ENCODE measurements around the gene RIN3. TPM values are rescaled to one million over a fixed set of nuclear protein-coding genes. Genes with fewer than 3 reads are reported as not detected.

The RIN3 gene
- total and polyA plus RNA-seq, 2 experiments from 2014 or later, result 1.8 to 7.0 TPM

- Histone ChIP-seq H3K9me3 (ENCODE audit: low read depth) (no peaks in the 10 kb centered on the region), H3K4me3 (no peak overlapping the region), H3F3A (ENCODE audit: insufficient read depth) (no peaks in the 10 kb centered on the region), H3K27ac (no peak overlapping the region), H3K4me2 (ENCODE audit: unreplicated experiment) (no peak overlapping the region), H3K9me2 (ENCODE audit: insufficient read depth) (no peaks in the 10 kb centered on the region), H4K20me1 (ENCODE audit: insufficient read depth) (no peaks in the 10 kb centered on the region), H3K79me2 (ENCODE audit: insufficient read depth) (no peaks in the 10 kb centered on the region), H3K9ac (no peak overlapping the region), H3K4me1 (ENCODE audit: insufficient read depth) (no peaks in the 10 kb centered on the region), H2AFZ (no peak overlapping the region), H3K36me3 (ENCODE audit: low read depth) (no peaks in the 10 kb centered on the region; the same call in 1 of the 2 replicates), H3K27me3 (replicated peaks; ENCODE audit: insufficient read depth) (no peaks in the 10 kb centered on the region)
- WGBS, 2 experiments (ENCODE audit: low coverage in 1 of 2, low lambda C conversion rate in 2 of 2, missing lambda C conversion rate in 2 of 2), result 98% methylated on average over 3 of the region's 3 CpGs
- no peak for DNase-seq
- in situ Hi-C loops (cut with MboI), result no loop called here
- TF ChIP-seq EZH2phosphoT487 (IDR thresholded peaks at IDR 0.05; ENCODE audit: insufficient read depth, low read depth) (no peak), EZH2 (IDR thresholded peaks at IDR 0.05; ENCODE audit: insufficient read depth, poor library complexity, severe bottlenecking) (no peak)
Observed at GRCh38 chr14:92660571-92660970, 147.0 kb downstream of the RIN3 start.

DNA sequence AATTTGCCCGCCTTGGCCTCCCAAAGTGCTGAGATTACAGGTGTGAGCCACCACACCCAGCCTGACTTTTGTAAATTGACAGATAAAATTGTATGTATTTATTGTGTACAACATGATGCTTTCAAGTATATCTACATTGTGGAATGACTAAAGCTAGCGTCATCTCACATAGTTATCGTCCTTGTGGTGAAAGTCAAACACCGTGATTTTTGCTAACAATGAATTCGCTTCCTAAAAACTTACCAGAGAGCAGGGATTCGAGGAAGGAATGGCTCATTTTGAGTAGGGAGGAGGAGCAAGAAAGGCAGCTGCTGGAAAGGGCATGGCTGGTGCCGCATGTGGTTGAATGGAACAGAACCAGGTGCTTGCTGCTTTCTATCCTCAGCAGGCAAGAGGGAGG, 149.5 kb downstream of the RIN3 start:
- no peaks in the 10 kb centered on the region for H3F3A ChIP-seq (ENCODE audit: insufficient read depth)
- H3K79me2 ChIP-seq (ENCODE audit: insufficient read depth), result no peaks in the 10 kb centered on the region
- no peaks in the 10 kb centered on the region for H3K27me3 ChIP-seq (replicated peaks; ENCODE audit: insufficient read depth)
- H3K9me3 ChIP-seq (ENCODE audit: low read depth), result no peaks in the 10 kb centered on the region
- H3K27ac ChIP-seq, result no peak overlapping the region
- no peak overlapping the region for H2AFZ ChIP-seq
- H3K4me1 ChIP-seq (ENCODE audit: insufficient read depth), result no peaks in the 10 kb centered on the region
- no peaks in the 10 kb centered on the region for H3K9me2 ChIP-seq (ENCODE audit: insufficient read depth)
- no peak overlapping the region for H3K4me3 ChIP-seq
- WGBS, 2 experiments (ENCODE audit: low coverage in 1 of 2, low lambda C conversion rate in 2 of 2, missing lambda C conversion rate in 2 of 2), result 94% methylated on average over 7 of the region's 7 CpGs
- no peak for TF ChIP-seq EZH2 (IDR thresholded peaks at IDR 0.05; ENCODE audit: insufficient read depth, poor library complexity, severe bottlenecking)
- TF ChIP-seq EZH2phosphoT487 (IDR thresholded peaks at IDR 0.05; ENCODE audit: insufficient read depth, low read depth), result no peak
- H3K9ac ChIP-seq, result no peak overlapping the region
- no peaks in the 10 kb centered on the region; the same call in 1 of the 2 replicates for H3K36me3 ChIP-seq (ENCODE audit: low read depth)
- H3K4me2 ChIP-seq (ENCODE audit: unreplicated experiment), result no peak overlapping the region
- in situ Hi-C loops (cut with MboI), result no loop called here
- H4K20me1 ChIP-seq (ENCODE audit: insufficient read depth), result no peaks in the 10 kb centered on the region
- DNase-seq, result no peak

GRCh38 chr14:92665661-92666110, 152.1 kb downstream of the RIN3 start:
- Histone ChIP-seq H3K4me2 (ENCODE audit: unreplicated experiment) (no peak overlapping the region), H3K36me3 (ENCODE audit: low read depth) (no peaks in the 10 kb centered on the region; the same call in 1 of the 2 replicates), H3K27ac (no peak overlapping the region), H2AFZ (no peak overlapping the region), H3K4me1 (ENCODE audit: insufficient read depth) (peaks cover 13% of the 10 kb centered on the region), H3K9me2 (ENCODE audit: insufficient read depth) (no peaks in the 10 kb centered on the region), H3K4me3 (no peak overlapping the region), H4K20me1 (ENCODE audit: insufficient read depth) (no peaks in the 10 kb centered on the region), H3K9ac (no peak overlapping the region), H3K79me2 (ENCODE audit: insufficient read depth) (no peaks in the 10 kb centered on the region), H3K27me3 (replicated peaks; ENCODE audit: insufficient read depth) (no peaks in the 10 kb centered on the region), H3F3A (ENCODE audit: insufficient read depth) (peaks cover 20% of the 10 kb centered on the region), H3K9me3 (ENCODE audit: low read depth) (no peaks in the 10 kb centered on the region)
- in situ Hi-C loops (cut with MboI), result no loop called here
- TF ChIP-seq EZH2phosphoT487 (IDR thresholded peaks at IDR 0.05; ENCODE audit: insufficient read depth, low read depth) (no peak), EZH2 (IDR thresholded peaks at IDR 0.05; ENCODE audit: insufficient read depth, poor library complexity, severe bottlenecking) (no peak)
- no peak for DNase-seq
- WGBS, 2 experiments (ENCODE audit: low coverage in 1 of 2, low lambda C conversion rate in 2 of 2, missing lambda C conversion rate in 2 of 2), result 86 to 89% methylated on average over 8 of the region's 8 CpGs

DNA sequence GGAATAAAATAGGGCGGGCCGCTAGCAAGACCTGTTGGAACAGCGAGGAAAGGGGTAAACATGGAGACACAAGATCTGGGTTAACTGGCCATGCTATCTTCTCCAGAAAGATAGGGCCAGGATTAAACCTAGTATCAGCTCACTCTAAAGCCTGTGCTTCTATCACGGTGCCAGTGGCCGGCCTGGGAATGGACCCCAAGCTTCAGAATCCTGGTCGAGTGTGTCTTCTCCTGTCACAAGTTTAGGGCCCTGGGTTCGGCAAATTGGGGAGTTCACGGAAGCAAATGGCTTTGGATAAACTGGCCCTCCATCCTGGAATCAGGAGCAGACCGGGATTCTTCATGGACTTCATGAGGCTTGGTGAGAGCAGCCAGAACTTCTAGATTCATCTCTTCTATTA, 152.7 kb downstream of the RIN3 start:
- Histone ChIP-seq H3K36me3 (ENCODE audit: low read depth) (no peaks in the 10 kb centered on the region; the same call in 1 of the 2 replicates), H3K27ac (no peak overlapping the region), H2AFZ (no peak overlapping the region), H3K4me3 (no peak overlapping the region), H3K79me2 (ENCODE audit: insufficient read depth) (no peaks in the 10 kb centered on the region), H3K9me2 (ENCODE audit: insufficient read depth) (no peaks in the 10 kb centered on the region), H3K4me1 (ENCODE audit: insufficient read depth) (peaks cover 18% of the 10 kb centered on the region), H3F3A (ENCODE audit: insufficient read depth) (peaks cover 26% of the 10 kb centered on the region), H4K20me1 (ENCODE audit: insufficient read depth) (no peaks in the 10 kb centered on the region), H3K9ac (no peak overlapping the region), H3K27me3 (replicated peaks; ENCODE audit: insufficient read depth) (no peaks in the 10 kb centered on the region), H3K4me2 (ENCODE audit: unreplicated experiment) (no peak overlapping the region), H3K9me3 (ENCODE audit: low read depth) (no peaks in the 10 kb centered on the region)
- no peak for TF ChIP-seq EZH2 (IDR thresholded peaks at IDR 0.05; ENCODE audit: insufficient read depth, poor library complexity, severe bottlenecking)
- no peak for TF ChIP-seq EZH2phosphoT487 (IDR thresholded peaks at IDR 0.05; ENCODE audit: insufficient read depth, low read depth)
- WGBS, 2 experiments (ENCODE audit: low coverage in 1 of 2, low lambda C conversion rate in 2 of 2, missing lambda C conversion rate in 2 of 2), result 96 to 97% methylated on average over 9 of the region's 9 CpGs
- no peak for DNase-seq
- in situ Hi-C loops (cut with MboI), result no loop called here
